Spleen (tissue), 11 donors: ENCODE measurements around the gene SHH. TPM values are rescaled to one million over a fixed set of nuclear protein-coding genes. Genes with fewer than 3 reads are reported as not detected.

Experiments used
- DNase-seq: peaks from one replicate; pipeline ENCODE4 v3.0.0-alpha.2; 2020
- H3K27ac ChIP-seq, 8 donors: fragments of 200-600 bp; sonication (generic) in 7 of 8; 1 replicate in 4 of 8; 2 replicates in 4 of 8; pipeline versions ENCODE4 v1.5.0 to v1.8.0; 2016 to 2021; ENCODE audit warnings: inconsistent platforms in 4 of 8, mild to moderate bottlenecking in 4 of 8, moderate library complexity in 1 of 8
- H3K27me3 ChIP-seq, 7 donors: fragments of 200-600 bp; sonication (generic) in 6 of 7; replicated peaks in 1 of 7; 1 replicate in 4 of 7; 2 replicates in 3 of 7; pipeline versions ENCODE4 v1.5.0 to v1.8.0; 2016 to 2021; ENCODE audit warnings: inconsistent platforms in 3 of 7, mild to moderate bottlenecking in 1 of 7
- H3K36me3 ChIP-seq, 6 donors: fragments of 200-600 bp; sonication (generic) in 5 of 6; 1 replicate in 4 of 6; 2 replicates in 2 of 6; pipeline versions ENCODE4 v1.5.0 to v1.8.0; 2016 to 2021; ENCODE audit warnings: inconsistent platforms in 2 of 6
- H3K4me1 ChIP-seq, 6 donors: fragments of 200-600 bp; sonication (generic) in 5 of 6; 1 replicate in 3 of 6; 2 replicates in 3 of 6; pipeline versions ENCODE4 v1.5.0 to v1.8.0; 2016 to 2021; ENCODE audit warnings: inconsistent platforms in 3 of 6
- H3K4me3 ChIP-seq, 8 donors: fragments of 200-600 bp; sonication (generic) in 7 of 8; 1 replicate in 4 of 8; 2 replicates in 4 of 8; pipeline versions ENCODE4 v1.5.0 to v1.8.0; 2016 to 2021; ENCODE audit warnings: inconsistent platforms in 4 of 8, mild to moderate bottlenecking in 4 of 8, moderate library complexity in 2 of 8
- H3K9me3 ChIP-seq, 8 donors: fragments of 200-600 bp; sonication (generic) in 7 of 8; 1 replicate in 4 of 8; 2 replicates in 4 of 8; pipeline versions ENCODE4 v1.5.0 to v1.8.0; 2016 to 2021; ENCODE audit warnings: inconsistent platforms in 4 of 8
- CTCF ChIP-seq, 11 experiments: fragments of 200-600 bp in 7 of 11; fragments of 450-650 bp in 4 of 11; sonication (generic) in 4 of 11; IDR thresholded peaks in 8 of 11; conservative IDR thresholded peaks in 3 of 11; 1 replicate in 7 of 11; 2 replicates in 4 of 11; pipeline versions ENCODE4 v1.4.0 to v1.8.0; 2016 to 2021; ENCODE audit warnings: antibody characterized with exemption in 11 of 11, inconsistent platforms in 4 of 11, mild to moderate bottlenecking in 1 of 11
- POLR2A ChIP-seq, 3 donors: fragments of 450-650 bp; IDR thresholded peaks; one replicate each; pipeline ENCODE4 v1.5.1; 2017; ENCODE audit warnings: antibody characterized with exemption in 3 of 3, mild to moderate bottlenecking in 1 of 3
- POLR2AphosphoS5 ChIP-seq, 3 donors: sonication (generic); formaldehyde crosslinking; IDR thresholded peaks; one replicate each; pipeline ENCODE4 v1.5.1; 2017; ENCODE audit warnings: antibody characterized with exemption in 3 of 3
- whole genome bisulfite sequencing, 5 donors: extraction: QIAGEN DNeasy Blood & Tissue Kit in 3 of 5; methylation state at CpG; one replicate each; pipeline versions ENCODE4 v1.1.5 to v1.1.7; 2013 to 2018; 5-methylcytosine and 5-hydroxymethylcytosine counted together
- intact Hi-C: fragments of 100-400 bp; cut with DNase I; formaldehyde crosslinking; loops from one replicate; pipeline ENCODE4 v1.15.0; 2023; ENCODE audit warnings: low total_unique reads
- polyA plus RNA-seq, 3 donors: library from polyadenylated mRNA; stranded (reverse); fragments of 200-250 nt; gene quantifications; one replicate each; pipeline ENCODE4 v1.2.1, GENCODE V29; 2013
- total RNA-seq, 7 donors: library from RNA; depleted of rRNA in 3 of 7; stranded (reverse); fragments of >200 nt in 3 of 7; fragmentation: NEBNext Ultra II Directional in 4 of 7; extraction: Animal tissue kit (Norgen Biotek cat#: 25700) in 4 of 7; gene quantifications; one replicate each; pipeline versions ENCODE4 v1.1.0 to v1.2.1, GENCODE V29; 2016 to 2021
- donor health status: healthy with polysubstance abuse.
- donor health status: DM: no; HTN: no; CAD: no; lungs with moderate emphysema.
- donor health status: DM: no; HTN: no; CAD: no.
- donor health status: Bipolar disorder and iron deficiency.
- donor health status: healthy.
- donor health status: DM: no; HTN: no; CAD: no.
- donor health status: DM: yes; HTN: yes; CAD: no.

Gene SHH
- total and polyA plus RNA-seq, 10 donors: not detected

DNA sequence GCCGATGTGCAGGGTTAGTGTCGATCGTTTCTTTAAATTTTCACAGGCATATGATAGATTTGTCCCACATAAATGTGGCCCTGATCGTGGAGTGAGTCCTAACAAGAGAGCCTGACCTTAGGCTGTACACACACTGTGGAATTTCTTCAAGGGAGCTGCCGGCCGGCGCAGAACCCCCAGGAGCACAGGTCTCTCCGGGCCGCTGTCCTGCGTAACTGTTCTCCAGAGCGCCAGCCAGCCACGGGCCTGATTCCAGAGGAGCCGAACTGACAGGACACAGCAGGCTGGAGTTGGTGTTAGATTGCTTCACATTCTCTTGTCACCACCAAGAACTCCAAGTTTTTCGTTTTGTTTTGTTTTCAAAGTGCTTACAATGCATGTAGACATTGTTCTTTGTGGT, 37.3 kb downstream of the SHH start:
- no peaks in the 10 kb centered on the region for H3K27me3 ChIP-seq
- H3K4me1 ChIP-seq: no peaks in the 10 kb centered on the region
- intact Hi-C loops: loop anchor here (5.0 kb wide), 1 partner anchor 183 kb away; no protein-coding TSS in a partner anchor
- H3K4me3 ChIP-seq: no peak overlapping the region
- peaks cover 4 to 100% (median 83%) of the 10 kb centered on the region in 6 donors for H3K36me3 ChIP-seq
- 93 to 96% (median 96%) methylated on average over 14 of the region's 14 CpGs for WGBS, 5 donors
- no peak overlapping the region for H3K27ac ChIP-seq
- TF ChIP-seq POLR2AphosphoS5 (IDR thresholded peaks at IDR 0.05) (peak in 1 of 3 donors; percentile 25), POLR2A (IDR thresholded peaks at IDR 0.05) (no peak)
- H3K9me3 ChIP-seq: no peaks in the 10 kb centered on the region
- DNase-seq: no peak

DNA sequence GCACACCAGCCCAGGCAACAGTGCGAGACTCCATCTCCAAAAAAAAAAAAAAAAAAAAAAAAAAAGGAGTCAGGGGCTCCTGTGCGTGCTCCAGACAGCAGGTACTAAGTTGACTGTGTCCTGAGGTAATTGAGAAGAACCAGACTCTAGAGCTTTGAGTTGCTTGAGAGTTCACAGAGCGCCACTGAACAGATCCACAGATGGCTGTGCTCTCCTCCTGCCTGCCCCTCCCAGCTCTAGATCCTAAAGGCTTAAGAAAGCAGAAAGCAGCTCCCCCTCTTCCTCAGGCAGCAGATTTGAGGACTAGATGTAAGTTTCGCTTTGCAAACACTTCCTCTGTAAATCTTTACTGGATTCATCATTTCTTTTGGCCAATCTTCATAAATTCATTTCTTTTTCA, 38.7 kb downstream of the SHH start:
- H3K27me3 ChIP-seq: no peaks in the 10 kb centered on the region
- no peaks in the 10 kb centered on the region for H3K9me3 ChIP-seq
- no peak for DNase-seq
- H3K4me1 ChIP-seq: peaks cover 0 to 8% (median 0%) of the 10 kb centered on the region in 6 donors
- WGBS, 5 donors: 95 to 98% (median 98%) methylated on average over 4 of the region's 4 CpGs
- TF ChIP-seq CTCF (IDR thresholded peaks at IDR 0.05 in 8 of 11, conservative IDR thresholded peaks at IDR 0.05 in 3 of 11) (no peak), POLR2A (IDR thresholded peaks at IDR 0.05) (no peak), POLR2AphosphoS5 (IDR thresholded peaks at IDR 0.05) (no peak)
- no peak overlapping the region for H3K4me3 ChIP-seq
- H3K36me3 ChIP-seq: peaks cover 4 to 100% (median 88%) of the 10 kb centered on the region in 6 donors
- intact Hi-C loops: loop anchor here (5.0 kb wide), 1 partner anchor 181 kb away; no protein-coding TSS in a partner anchor
- H3K27ac ChIP-seq: no peak overlapping the region

GRCh38 chr7:155770241-155770640, 42.0 kb downstream of the SHH start:
- Histone ChIP-seq H3K4me1 (peaks cover 0 to 17% (median under 1%) of the 10 kb centered on the region in 6 donors), H3K36me3 (peaks cover 0 to 100% (median 85%) of the 10 kb centered on the region in 6 donors), H3K4me3 (no peak overlapping the region), H3K27me3 (no peaks in the 10 kb centered on the region), H3K9me3 (no peaks in the 10 kb centered on the region), H3K27ac (no peak overlapping the region)
- TF ChIP-seq CTCF (IDR thresholded peaks at IDR 0.05 in 8 of 11, conservative IDR thresholded peaks at IDR 0.05 in 3 of 11) (no peak), POLR2AphosphoS5 (IDR thresholded peaks at IDR 0.05) (peak in 1 of 3 donors; percentile 15)
- no peak for DNase-seq
- WGBS, 5 donors: 94 to 97% (median 95%) methylated on average over 6 of the region's 6 CpGs
- intact Hi-C loops: loop anchor here (5.0 kb wide), 1 partner anchor 178 kb away; no protein-coding TSS in a partner anchor

DNA sequence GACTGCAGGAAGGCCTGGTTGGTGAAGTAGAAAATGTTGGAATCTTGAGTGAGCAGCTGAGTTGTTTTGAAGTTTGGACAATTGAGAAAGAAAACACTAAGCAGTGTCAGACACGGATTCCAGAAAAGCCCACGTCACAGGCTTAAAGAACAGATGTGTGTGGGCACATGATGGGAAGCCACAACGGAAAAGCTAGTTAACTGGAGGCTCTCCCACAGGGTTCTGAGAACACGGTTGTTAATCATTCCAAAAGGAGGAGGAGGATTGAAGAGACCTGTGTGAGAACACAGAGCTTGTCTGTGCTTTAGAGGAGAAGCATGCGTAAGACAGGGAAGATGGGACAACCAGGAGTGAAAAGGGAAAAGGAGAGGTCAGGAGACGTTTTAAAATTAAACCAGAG, 42.6 kb downstream of the SHH start:
- Histone ChIP-seq H3K4me1 (peaks cover under 1 to 23% (median 6%) of the 10 kb centered on the region in 6 donors), H3K4me3 (no peak overlapping the region), H3K27me3 (no peaks in the 10 kb centered on the region), H3K27ac (no peak overlapping the region), H3K36me3 (peaks cover 0 to 100% (median 82%) of the 10 kb centered on the region in 6 donors), H3K9me3 (no peaks in the 10 kb centered on the region)
- intact Hi-C loops: loop anchor here (5.0 kb wide), 1 partner anchor 177 kb away; no protein-coding TSS in a partner anchor
- WGBS, 5 donors: 80 to 92% (median 89%) methylated on average over 6 of the region's 6 CpGs
- TF ChIP-seq POLR2AphosphoS5 (IDR thresholded peaks at IDR 0.05): no peak
- TF ChIP-seq POLR2A (IDR thresholded peaks at IDR 0.05): no peak
- no peak for TF ChIP-seq CTCF (IDR thresholded peaks at IDR 0.05 in 8 of 11, conservative IDR thresholded peaks at IDR 0.05 in 3 of 11)
- no peak for DNase-seq
